Activated B cell treated with CpG ODN at 0.5 μM for 24 hours (primary cell): ENCODE data around the gene CAMTA1. TPM values are rescaled to one million over a fixed set of nuclear protein-coding genes. Genes with fewer than 3 reads are reported as not detected.

ENCODE experiments used
- ATAC-seq: fragments of 200-7000 bp; cut with Tn5 transposase; one replicate; pipeline ENCODE4 v1.10.0; 2021; ENCODE audit warnings: low read depth, mild to moderate bottlenecking, moderate library complexity
- CTCF ChIA-PET: fragments of 350-600 bp; sonication (Branson Sonifier 250); formaldehyde crosslinking; loops from one replicate; lab custom pipeline; 2021; ENCODE audit warnings: antibody characterized with exemption; lab: Charles Lee
- POLR2A ChIA-PET: fragments of 350-600 bp; sonication (Branson Sonifier 250); formaldehyde crosslinking; loops from one replicate; lab custom pipeline; 2021; ENCODE audit warnings: antibody characterized with exemption; lab: Charles Lee
- DNase-seq: peaks from one replicate; pipeline ENCODE4 v3.0.0; 2022
- H3K27ac Mint-ChIP-seq: one replicate; pipeline ENCODE4 v1.8.0; 2020; ENCODE audit warnings: mixed read lengths
- H3K27me3 Mint-ChIP-seq: one replicate; pipeline ENCODE4 v1.8.0; 2021; ENCODE audit warnings: mixed read lengths
- H3K36me3 Mint-ChIP-seq: one replicate; pipeline ENCODE4 v1.8.0; 2021; ENCODE audit warnings: low read depth, mixed read lengths
- H3K4me1 Mint-ChIP-seq: one replicate; pipeline ENCODE4 v1.8.0; 2021; ENCODE audit warnings: mixed read lengths
- H3K4me3 Mint-ChIP-seq: one replicate; pipeline ENCODE4 v1.8.0; 2020; ENCODE audit warnings: mild to moderate bottlenecking, mixed read lengths
- H3K9me3 Mint-ChIP-seq: one replicate; pipeline ENCODE4 v1.8.0; 2020; ENCODE audit warnings: mixed read lengths
- CTCF ChIP-seq: fragments of 200-600 bp; IDR thresholded peaks from one replicate; pipeline ENCODE4 v1.8.0; 2022; ENCODE audit warnings: antibody characterized with exemption, mild to moderate bottlenecking
- intact Hi-C: fragments of 100-400 bp; cut with micrococcal nuclease; formaldehyde crosslinking; loops from one replicate; pipeline ENCODE4 v1.15.1; 2024
- total RNA-seq: library from RNA; stranded (reverse); gene quantifications from 2 replicates; pipeline ENCODE4 v1.2.3, GENCODE V29; 2022

Gene CAMTA1
- total RNA-seq, 1 donor from 2014 or later = 49.8 TPM

DNA sequence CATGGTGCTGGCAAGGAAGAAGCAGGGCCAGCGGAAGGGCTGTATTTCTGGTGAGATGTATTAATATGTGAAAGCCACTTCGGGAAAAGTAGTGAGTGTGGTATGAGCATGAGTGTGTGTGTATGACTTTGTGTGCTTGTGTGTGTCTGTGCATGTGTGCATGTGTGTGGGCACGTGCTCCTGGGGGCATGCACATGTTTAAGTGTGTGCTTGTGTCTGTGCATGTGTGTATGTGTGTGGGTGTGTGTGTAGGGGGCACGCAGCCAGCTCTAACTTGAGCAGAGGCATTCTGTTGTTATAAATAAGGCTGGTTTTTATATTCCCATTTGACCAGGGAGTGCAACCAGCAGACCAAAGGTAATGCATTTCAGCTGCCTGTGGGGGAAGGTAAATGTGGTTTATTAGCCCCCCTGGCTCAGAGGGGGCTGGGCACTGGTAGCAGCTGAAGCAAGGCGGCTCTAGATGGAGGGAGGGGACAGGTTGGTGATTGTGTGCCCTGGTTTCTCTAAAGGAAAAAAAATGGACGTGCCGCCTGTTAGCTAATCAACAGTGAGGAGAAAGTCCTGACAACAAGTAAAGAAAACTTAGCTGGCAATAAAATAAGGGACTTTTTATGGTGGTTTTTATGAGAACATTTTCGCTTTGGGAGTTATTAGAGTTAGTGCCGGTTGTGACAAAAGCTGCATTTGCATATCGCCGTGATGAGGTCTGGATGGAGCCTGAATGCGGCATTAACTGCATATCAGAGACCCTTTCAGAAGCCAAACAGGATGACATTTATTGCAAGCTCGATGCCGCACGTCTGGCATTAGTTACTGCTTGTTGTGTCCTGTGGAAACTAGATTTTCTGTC, 180.1 kb downstream of the CAMTA1 start:
- intact Hi-C loops = no loop called here

DNA sequence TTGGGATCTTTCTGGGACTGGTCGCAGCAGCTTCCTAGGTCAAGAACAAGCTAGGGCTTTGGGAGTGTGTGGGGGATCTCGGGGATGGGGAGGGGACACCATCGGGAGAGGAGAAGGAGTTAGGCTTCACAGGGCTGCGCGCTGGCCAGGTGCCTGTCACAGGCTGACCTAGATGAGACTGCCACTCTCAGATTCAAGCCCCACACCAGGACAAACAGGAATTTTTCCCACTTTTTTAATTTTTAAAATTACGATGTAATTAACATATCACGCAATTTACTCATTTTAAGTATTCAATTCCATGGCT, 180.6 kb downstream of the CAMTA1 start:
- Mint-ChIP-seq H3K9me3 (no peaks in the 10 kb centered on the region), H3K4me3 (no peak overlapping the region), H3K36me3 (no peaks in the 10 kb centered on the region), H3K27ac (no peak overlapping the region), H3K4me1 (peaks cover 21% of the 10 kb centered on the region), H3K27me3 (peaks cover 62% of the 10 kb centered on the region)
- DNase-seq (no peak), ATAC-seq (no peak)
- no peak for TF ChIP-seq CTCF
- ChIA-PET CTCF (no interaction called here), POLR2A (no interaction called here)
- intact Hi-C loops = no loop called here

More for the DNA sequence above, 180.1 kb downstream of the CAMTA1 start:
- POLR2A ChIA-PET = no interaction called here
- H3K27ac Mint-ChIP-seq = no peak overlapping the region
- no peak for ATAC-seq
- CTCF ChIA-PET = no interaction called here
- peaks cover 65% of the 10 kb centered on the region for H3K27me3 Mint-ChIP-seq
- H3K9me3 Mint-ChIP-seq = no peaks in the 10 kb centered on the region
- peaks cover 23% of the 10 kb centered on the region for H3K4me1 Mint-ChIP-seq
- no peak overlapping the region for H3K4me3 Mint-ChIP-seq
- TF ChIP-seq CTCF = no peak
- DNase-seq = no peak
- H3K36me3 Mint-ChIP-seq = no peaks in the 10 kb centered on the region

GRCh38 chr1:6966326-6966725, 181.1 kb downstream of the CAMTA1 start:
- Mint-ChIP-seq H3K4me1 (peaks cover 20% of the 10 kb centered on the region), H3K4me3 (no peak overlapping the region), H3K9me3 (no peaks in the 10 kb centered on the region), H3K27me3 (peaks cover 58% of the 10 kb centered on the region), H3K36me3 (no peaks in the 10 kb centered on the region), H3K27ac (no peak overlapping the region)
- intact Hi-C loops = no loop called here
- ATAC-seq (no peak), DNase-seq (no peak)
- TF ChIP-seq CTCF = no peak
- CTCF ChIA-PET = no interaction called here
- POLR2A ChIA-PET = no interaction called here

DNA sequence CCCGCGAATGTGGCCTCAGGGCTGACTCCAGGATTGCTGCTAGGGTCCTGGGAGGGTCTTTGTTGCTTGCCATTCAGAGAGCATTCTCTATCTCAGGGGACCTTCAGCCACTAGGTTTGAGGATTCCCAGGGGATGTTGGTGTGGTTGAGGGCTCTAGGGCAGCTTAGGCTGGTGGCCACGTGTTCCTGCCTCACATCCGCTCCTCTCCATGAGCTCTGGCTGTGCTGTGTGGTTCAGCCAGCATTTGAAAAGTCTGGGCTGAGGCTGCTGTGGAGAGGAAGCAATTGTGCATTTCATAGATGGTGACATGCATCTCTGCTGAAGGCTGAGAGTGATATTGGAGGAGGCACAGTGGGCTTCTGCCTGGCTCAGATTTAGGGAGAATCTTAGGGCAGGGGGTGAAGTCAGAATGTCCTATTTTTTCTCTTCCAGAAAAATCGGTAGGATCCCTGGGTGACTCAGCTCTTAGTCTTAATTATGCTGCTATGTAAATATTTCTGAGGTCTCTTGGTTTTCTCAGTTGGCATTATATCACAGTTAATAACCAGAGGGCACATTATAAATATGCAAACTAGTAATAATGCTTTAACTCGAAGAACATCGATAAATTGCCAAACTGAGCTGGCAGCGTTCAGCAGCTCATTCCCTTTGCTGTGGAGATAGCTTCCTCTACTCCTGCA, 182.3 kb downstream of the CAMTA1 start:
- Mint-ChIP-seq H3K36me3 (no peaks in the 10 kb centered on the region), H3K27me3 (peaks cover 57% of the 10 kb centered on the region), H3K27ac (no peak overlapping the region), H3K9me3 (no peaks in the 10 kb centered on the region), H3K4me1 (peaks cover 13% of the 10 kb centered on the region), H3K4me3 (no peak overlapping the region)
- CTCF ChIA-PET = no interaction called here
- no peak for TF ChIP-seq CTCF
- intact Hi-C loops = no loop called here
- ATAC-seq (peak; percentile 22), DNase-seq (no peak)
- POLR2A ChIA-PET = no interaction called here

GRCh38 chr1:6969106-6969505, 183.9 kb downstream of the CAMTA1 start:
- Mint-ChIP-seq H3K4me1 (peaks cover 2% of the 10 kb centered on the region), H3K27me3 (peaks cover 48% of the 10 kb centered on the region), H3K36me3 (no peaks in the 10 kb centered on the region), H3K4me3 (no peak overlapping the region), H3K9me3 (no peaks in the 10 kb centered on the region), H3K27ac (no peak overlapping the region)
- ATAC-seq (no peak), DNase-seq (no peak)
- intact Hi-C loops = no loop called here
- POLR2A ChIA-PET = no interaction called here
- TF ChIP-seq CTCF = no peak
- CTCF ChIA-PET = no interaction called here
